Activated naive CD4-positive, alpha-beta T cell treated with anti-CD3 and anti-CD28 coated beads, Interleukin-2, amount 50 U/mL, for 16 hours (primary cell): ENCODE data around the gene RNF138.

Experiments
- DNase-seq: peaks from one replicate; pipeline ENCODE4 v3.0.0-alpha.2; 2020

RNF138 gene

GRCh38 chr18:32177530-32177929, 85.9 kb downstream of the RNF138 start:
- no peak for DNase-seq
